Large intestine (tissue), 3 donors: Measurements from ENCODE around the gene KCTD18. TPM values are rescaled to one million over a fixed set of nuclear protein-coding genes. Genes with fewer than 3 reads are reported as not detected.

ENCODE experiments used
- DNase-seq, 2 donors: peaks; one replicate each; pipeline versions ENCODE4 v3.0.0 to v3.0.0-alpha.2; 2013
- H3K27ac ChIP-seq: one replicate; pipeline ENCODE4 v1.5.1; 2013; ENCODE audit warnings: low read length
- H3K27me3 ChIP-seq: 2 replicates; pipeline ENCODE4 v1.6.1; 2013; ENCODE audit warnings: low read length; ENCODE audit not compliant: control insufficient read depth, insufficient read depth
- H3K36me3 ChIP-seq: 2 replicates; pipeline ENCODE4 v1.6.1; 2013; ENCODE audit warnings: low read length; ENCODE audit not compliant: control insufficient read depth, insufficient read depth
- H3K4me1 ChIP-seq: one replicate; pipeline ENCODE4 v1.6.1; 2013; ENCODE audit warnings: low read length; ENCODE audit not compliant: control insufficient read depth, insufficient read depth
- H3K4me3 ChIP-seq: one replicate; pipeline ENCODE4 v1.5.1; 2013; ENCODE audit warnings: low read length
- H3K9me3 ChIP-seq: one replicate; pipeline ENCODE4 v1.6.1; 2013; ENCODE audit warnings: mild to moderate bottlenecking, low read depth, low read length, moderate library complexity; ENCODE audit not compliant: control insufficient read depth
- WGBS: methylation state at CpG from one replicate; pipeline ENCODE4 v1.1.5; 2013; ENCODE audit warnings: low lambda C conversion rate; ENCODE audit not compliant: insufficient coverage; 5-methylcytosine and 5-hydroxymethylcytosine counted together
- polyA plus RNA-seq: library from polyadenylated mRNA; unstranded; fragments of 120-200 nt; gene quantifications from one replicate; pipeline ENCODE4 v1.2.1, GENCODE V29; 2013

The KCTD18 gene
- polyA plus RNA-seq, 1 donor, result 13.3 TPM

GRCh38 chr2:200488169-200488568 is 21.7 kb downstream of the KCTD18 start:
- Histone ChIP-seq H3K27me3 (no peaks in the 10 kb centered on the region), H3K9me3 (peaks cover 3% of the 10 kb centered on the region), H3K4me1 (peaks cover 6% of the 10 kb centered on the region), H3K27ac (no peak overlapping the region), H3K36me3 (peaks cover 22% of the 10 kb centered on the region), H3K4me3 (no peak overlapping the region)
- WGBS, result no CpG with 5 or more reads among the region's 4 CpGs
- DNase-seq, result no peak

DNA sequence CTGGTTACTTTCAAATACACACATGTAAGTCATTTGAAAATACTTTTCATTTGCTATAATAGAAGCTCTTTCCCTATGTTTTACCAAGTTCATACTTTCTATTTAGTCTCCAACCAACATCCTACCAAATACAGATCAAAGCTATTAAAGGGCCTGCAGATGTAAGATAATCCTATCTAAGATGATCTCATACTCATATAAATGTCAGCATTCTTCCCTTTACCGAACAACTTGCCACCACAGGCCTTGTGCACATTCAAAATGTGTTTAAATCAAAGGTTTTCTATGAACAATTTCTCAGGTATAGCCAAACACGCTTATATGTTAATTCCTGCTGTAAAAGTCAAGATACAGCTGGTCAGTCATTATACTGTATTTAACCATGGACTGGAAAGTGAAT is 23.3 kb downstream of the KCTD18 start:
- Histone ChIP-seq H3K4me1 (peaks cover 6% of the 10 kb centered on the region), H3K36me3 (peaks cover 13% of the 10 kb centered on the region), H3K9me3 (peaks cover 3% of the 10 kb centered on the region), H3K27me3 (no peaks in the 10 kb centered on the region), H3K27ac (no peak overlapping the region), H3K4me3 (no peak overlapping the region)
- no peak for DNase-seq
- 60% methylated on average over 1 of the region's 2 CpGs for WGBS

GRCh38 chr2:200484934-200485333 is 24.9 kb downstream of the KCTD18 start:
- 83% methylated on average over 1 of the region's 3 CpGs for WGBS
- H3K4me3 ChIP-seq, result no peak overlapping the region
- H3K4me1 ChIP-seq, result peaks cover 6% of the 10 kb centered on the region
- no peaks in the 10 kb centered on the region for H3K27me3 ChIP-seq
- no peak for DNase-seq
- H3K9me3 ChIP-seq, result peaks cover under 1% of the 10 kb centered on the region
- no peak overlapping the region for H3K27ac ChIP-seq
- H3K36me3 ChIP-seq, result peaks cover 4% of the 10 kb centered on the region

GRCh38 chr2:200483729-200484198 is 26.1 kb downstream of the KCTD18 start:
- no peak overlapping the region for H3K4me3 ChIP-seq
- WGBS, result no CpG with 5 or more reads among the region's 4 CpGs
- no peaks in the 10 kb centered on the region for H3K27me3 ChIP-seq
- no peak overlapping the region for H3K27ac ChIP-seq
- DNase-seq, result peak; percentile 45 to 63
- H3K4me1 ChIP-seq, result peaks cover 6% of the 10 kb centered on the region
- peaks cover 12% of the 10 kb centered on the region for H3K36me3 ChIP-seq
- H3K9me3 ChIP-seq, result no peaks in the 10 kb centered on the region

DNA sequence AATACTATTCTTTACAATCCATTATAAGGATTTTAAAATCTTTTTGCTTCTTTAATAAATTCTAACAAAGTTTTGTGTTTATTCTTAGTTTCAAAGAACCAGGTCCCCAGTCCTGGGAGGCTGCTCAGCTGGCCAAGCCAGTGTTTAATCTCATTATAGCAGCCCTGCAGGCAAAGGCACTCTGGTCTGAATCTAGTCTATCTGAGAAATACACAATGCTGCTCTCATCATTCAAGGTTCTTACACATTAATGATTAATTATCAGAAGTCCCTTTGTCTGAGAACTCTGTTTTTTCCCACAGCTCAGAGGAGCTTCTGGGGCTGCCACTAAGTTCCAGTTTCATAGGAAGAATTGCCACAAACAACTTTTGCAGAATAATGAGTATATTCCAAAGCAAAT is 27.7 kb downstream of the KCTD18 start:
- DNase-seq, result peak in 1 of 2 donors; percentile 29
- no peaks in the 10 kb centered on the region for H3K9me3 ChIP-seq
- H3K27ac ChIP-seq, result no peak overlapping the region
- no peak overlapping the region for H3K4me3 ChIP-seq
- peaks cover 22% of the 10 kb centered on the region for H3K36me3 ChIP-seq
- no peaks in the 10 kb centered on the region for H3K27me3 ChIP-seq
- peaks cover 6% of the 10 kb centered on the region for H3K4me1 ChIP-seq

- Histone ChIP-seq H3K4me3 (no peak overlapping the region), H3K36me3 (peaks cover 43% of the 10 kb centered on the region), H3K4me1 (peaks cover 6% of the 10 kb centered on the region), H3K27me3 (no peaks in the 10 kb centered on the region), H3K9me3 (no peaks in the 10 kb centered on the region), H3K27ac (no peak overlapping the region)
- no peak for DNase-seq
- WGBS, result 40% methylated on average over 1 of the region's 8 CpGs
Measured at GRCh38 chr2:200479692-200480265, 30.1 kb downstream of the KCTD18 start.

GRCh38 chr2:200477667-200478131 is 32.2 kb downstream of the KCTD18 start:
- Histone ChIP-seq H3K36me3 (peaks cover 61% of the 10 kb centered on the region), H3K9me3 (no peaks in the 10 kb centered on the region), H3K4me1 (no peaks in the 10 kb centered on the region), H3K4me3 (no peak overlapping the region), H3K27ac (no peak overlapping the region), H3K27me3 (no peaks in the 10 kb centered on the region)
- 97% methylated on average over 6 of the region's 21 CpGs for WGBS
- no peak for DNase-seq

DNA sequence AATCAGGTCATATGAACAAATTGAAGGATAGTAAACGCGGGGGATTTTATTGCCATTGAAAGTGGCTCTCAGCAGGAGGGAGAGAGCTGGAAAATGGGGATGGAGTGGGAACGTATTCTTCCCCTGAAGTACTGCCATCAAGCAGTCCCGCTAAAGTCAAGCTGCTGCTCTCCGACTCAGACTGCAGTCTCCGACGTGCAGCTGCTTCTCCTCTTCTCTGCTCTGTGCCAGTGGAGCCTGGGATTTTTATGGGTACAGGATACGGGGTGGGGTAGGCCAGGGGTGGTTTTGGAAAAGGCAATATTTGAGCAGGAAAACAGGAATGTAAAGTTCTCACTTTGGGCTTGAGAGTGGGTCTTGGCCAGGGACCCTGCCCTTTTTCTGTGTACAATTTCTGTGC is 33.0 kb downstream of the KCTD18 start:
- no CpG with 5 or more reads among the region's 8 CpGs for WGBS
- Histone ChIP-seq H3K36me3 (peaks cover 69% of the 10 kb centered on the region), H3K27ac (no peak overlapping the region), H3K9me3 (no peaks in the 10 kb centered on the region), H3K27me3 (no peaks in the 10 kb centered on the region), H3K4me1 (no peaks in the 10 kb centered on the region), H3K4me3 (no peak overlapping the region)
- no peak for DNase-seq

DNA sequence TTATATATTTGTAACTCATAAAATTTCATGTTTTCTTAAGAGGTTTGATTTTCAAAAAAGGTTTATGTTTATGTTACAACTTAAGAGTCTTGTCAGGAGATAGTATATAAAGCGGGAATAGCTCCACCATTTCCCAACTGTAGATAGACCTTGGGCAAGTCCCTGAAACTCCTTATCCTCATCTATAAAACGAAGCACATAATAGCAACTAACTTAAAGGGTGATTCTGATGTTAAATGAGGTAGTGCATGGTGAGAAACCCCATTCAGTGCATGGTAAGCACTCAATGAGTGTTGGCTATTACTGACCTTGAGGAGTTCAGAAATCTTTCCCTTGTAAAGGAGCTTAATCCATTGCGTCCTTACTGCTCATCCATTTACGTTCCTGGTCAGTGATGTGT is 34.1 kb downstream of the KCTD18 start:
- DNase-seq, result no peak
- H3K4me1 ChIP-seq, result no peaks in the 10 kb centered on the region
- H3K4me3 ChIP-seq, result no peak overlapping the region
- no CpG with 5 or more reads among the region's 4 CpGs for WGBS
- peaks cover 76% of the 10 kb centered on the region for H3K36me3 ChIP-seq
- no peaks in the 10 kb centered on the region for H3K9me3 ChIP-seq
- no peaks in the 10 kb centered on the region for H3K27me3 ChIP-seq
- no peak overlapping the region for H3K27ac ChIP-seq

DNA sequence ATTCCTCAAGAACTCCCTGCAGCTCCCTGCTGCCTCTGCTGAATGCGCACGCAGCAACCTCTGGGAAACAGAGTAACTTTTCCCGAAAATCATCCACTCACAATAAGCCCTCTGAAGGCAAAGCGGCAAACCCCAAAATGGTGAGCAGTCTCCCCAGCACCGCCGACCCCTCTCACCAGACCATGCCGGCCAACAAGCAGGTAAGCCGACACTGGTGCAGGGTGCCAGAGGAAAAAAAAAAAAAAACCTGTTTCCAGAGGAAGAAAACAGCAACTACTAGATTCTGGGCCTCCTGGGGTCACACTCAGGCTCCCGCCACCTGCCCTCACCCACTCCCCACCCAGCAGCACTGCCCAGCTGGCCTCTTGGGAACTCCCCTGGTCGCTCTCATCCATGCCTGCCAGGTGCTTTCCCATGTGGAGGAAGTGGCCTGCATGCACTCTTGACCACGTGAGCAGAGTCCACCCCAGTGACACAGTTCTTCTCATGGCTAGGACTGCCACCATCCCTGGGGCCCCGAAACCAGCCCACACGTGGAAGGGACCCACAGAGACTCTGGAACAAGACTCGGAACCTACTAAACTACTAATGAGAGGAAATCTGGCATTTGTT is 36.9 kb downstream of the KCTD18 start:
- no peak overlapping the region for H3K27ac ChIP-seq
- peaks cover 1% of the 10 kb centered on the region for H3K4me1 ChIP-seq
- H3K27me3 ChIP-seq, result no peaks in the 10 kb centered on the region
- no peaks in the 10 kb centered on the region for H3K9me3 ChIP-seq
- H3K4me3 ChIP-seq, result no peak overlapping the region
- WGBS, result no CpG with 5 or more reads among the region's 14 CpGs
- no peak for DNase-seq
- peaks cover 87% of the 10 kb centered on the region for H3K36me3 ChIP-seq
